LNCaP clone FGC (cell line): ENCODE data around the gene EXOC6.

Experiments used
- DNase-seq: peaks from one replicate; pipeline ENCODE4 v3.0.0-alpha.2; 2011; ENCODE audit warnings: low read depth
- H3K4me3 ChIP-seq: 2 replicates; pipeline ENCODE4 v1.5.1; 2011; ENCODE audit warnings: mild to moderate bottlenecking, low read depth, low read length, control low read depth
- CTCF ChIP-seq: IDR thresholded peaks from 2 replicates; pipeline ENCODE4 v1.5.1; 2012; ENCODE audit warnings: mild to moderate bottlenecking; ENCODE audit not compliant: control insufficient read depth, insufficient read depth; ENCODE audit errors: extremely low read depth

The EXOC6 gene

GRCh38 chr10:92848441-92849233 lies at the start of gene EXOC6:
Gene EXOC6 (plus strand): TSS chr10:92848520. CDS start chr10:92848534, 14 bp downstream.
- TF ChIP-seq CTCF = peak; percentile 29
- H3K4me3 ChIP-seq = peak within 1 kb of the TSS; percentile 77
- DNase-seq = peak; percentile 53

GRCh38 chr10:92799568-92799967 lies 48.8 kb upstream of the EXOC6 start:
- DNase-seq = no peak
- H3K4me3 ChIP-seq = no peak overlapping the region
- no peak for TF ChIP-seq CTCF

GRCh38 chr10:92800134-92800733 lies 48.1 kb upstream of the EXOC6 start:
- H3K4me3 ChIP-seq = no peak overlapping the region
- TF ChIP-seq CTCF = no peak
- DNase-seq = no peak

GRCh38 chr10:92801978-92802872 lies 46.1 kb upstream of the EXOC6 start:
- no peak overlapping the region for H3K4me3 ChIP-seq
- no peak for TF ChIP-seq CTCF
- no peak for DNase-seq

GRCh38 chr10:92809840-92810239 lies 38.5 kb upstream of the EXOC6 start:
- no peak overlapping the region for H3K4me3 ChIP-seq
- TF ChIP-seq CTCF = no peak
- DNase-seq = no peak

- TF ChIP-seq CTCF = no peak
- H3K4me3 ChIP-seq = no peak overlapping the region
- no peak for DNase-seq
Observed at GRCh38 chr10:92810934-92811532, 37.3 kb upstream of the EXOC6 start.
